HUES48 (cell line): ENCODE measurements around the gene CNTN4.

Experiments
- H3K27ac ChIP-seq: one replicate; pipeline ENCODE4 v1.7.0; 2013; ENCODE audit warnings: low read depth, low read length, inconsistent platforms
- H3K27me3 ChIP-seq: 2 replicates; pipeline ENCODE4 v1.6.1; 2013; ENCODE audit warnings: mild to moderate bottlenecking, low read length; ENCODE audit not compliant: control insufficient read depth, insufficient read depth
- H3K36me3 ChIP-seq: 2 replicates; pipeline ENCODE4 v1.6.1; 2013; ENCODE audit warnings: low read length; ENCODE audit not compliant: control insufficient read depth, insufficient read depth
- H3K4me1 ChIP-seq: 2 replicates; pipeline ENCODE4 v1.6.1; 2013; ENCODE audit warnings: mild to moderate bottlenecking, low read length; ENCODE audit not compliant: control insufficient read depth, insufficient read depth
- H3K4me3 ChIP-seq: 2 replicates; pipeline ENCODE4 v1.5.1; 2013; ENCODE audit warnings: mild to moderate bottlenecking, low read depth, low read length
- H3K9ac ChIP-seq: 2 replicates; pipeline ENCODE4 v1.6.1; 2013; ENCODE audit warnings: mild to moderate bottlenecking, low read depth, low read length, moderate library complexity
- H3K9me3 ChIP-seq: 2 replicates; pipeline ENCODE4 v1.6.1; 2013; ENCODE audit warnings: low read length; ENCODE audit not compliant: control insufficient read depth, insufficient read depth

The CNTN4 gene

DNA sequence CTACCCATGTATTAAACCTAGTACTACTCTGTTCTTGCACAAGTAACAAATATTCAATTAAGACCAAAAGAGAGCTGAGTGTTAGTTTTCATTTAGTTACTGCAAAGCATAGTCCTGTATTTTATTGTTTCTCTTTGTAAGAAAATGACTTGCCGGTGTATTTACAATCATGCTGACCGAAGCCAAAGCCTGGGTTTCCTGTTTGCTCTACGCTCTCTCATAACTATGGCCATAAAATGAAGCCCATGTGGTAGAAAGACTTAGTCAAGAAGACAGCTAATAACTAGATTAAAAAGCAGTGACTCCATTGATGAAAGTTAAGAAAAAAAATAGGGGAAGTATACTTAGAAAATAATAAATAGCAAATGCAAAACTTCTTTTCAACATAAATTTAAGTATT is 479.9 kb downstream of the CNTN4 start:
- Histone ChIP-seq H3K36me3 (no peaks in the 10 kb centered on the region), H3K27me3 (no peaks in the 10 kb centered on the region), H3K9me3 (no peaks in the 10 kb centered on the region), H3K4me3 (no peak overlapping the region), H3K9ac (no peak overlapping the region), H3K4me1 (no peaks in the 10 kb centered on the region), H3K27ac (no peak overlapping the region)

DNA sequence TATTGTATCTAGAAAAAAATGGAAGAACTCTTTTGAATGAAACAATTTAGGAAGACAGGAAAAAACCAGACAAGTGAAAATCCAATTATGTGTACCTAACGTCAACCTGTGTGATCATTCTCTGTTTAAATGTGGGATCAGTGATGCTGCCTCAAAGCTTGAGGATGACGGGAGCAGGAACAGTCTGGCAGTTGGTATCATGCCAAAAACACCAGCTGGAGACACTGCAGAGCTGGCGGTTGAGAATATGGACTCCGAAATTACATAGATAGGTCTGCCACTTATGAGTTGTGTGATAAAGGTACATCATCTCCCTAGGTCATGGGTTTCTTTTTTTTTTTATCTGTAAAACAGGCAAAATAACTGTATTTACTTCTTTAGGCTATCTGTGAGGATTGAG is 480.5 kb downstream of the CNTN4 start:
- no peaks in the 10 kb centered on the region for H3K9me3 ChIP-seq
- no peak overlapping the region for H3K9ac ChIP-seq
- no peaks in the 10 kb centered on the region for H3K27me3 ChIP-seq
- H3K36me3 ChIP-seq, result no peaks in the 10 kb centered on the region
- H3K4me3 ChIP-seq, result no peak overlapping the region
- no peaks in the 10 kb centered on the region for H3K4me1 ChIP-seq
- no peak overlapping the region for H3K27ac ChIP-seq

DNA sequence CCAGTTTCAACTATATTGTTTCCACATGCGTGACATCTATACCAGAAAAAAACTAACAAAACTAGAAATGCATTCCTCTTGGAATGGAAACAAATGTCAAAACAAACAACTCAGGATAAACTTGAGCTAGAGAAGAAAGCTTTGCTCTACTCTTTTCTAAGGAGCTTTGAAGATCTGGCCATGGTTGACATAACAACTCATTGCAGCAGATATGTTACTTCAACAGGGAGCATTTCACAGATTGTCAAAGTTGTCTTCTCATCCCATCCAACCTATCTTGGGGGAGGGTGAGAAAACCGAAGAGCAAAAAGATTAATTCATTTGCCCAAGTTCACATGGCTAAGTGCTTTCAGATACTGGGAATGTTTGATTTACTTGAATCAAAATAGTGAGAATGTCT is 484.4 kb downstream of the CNTN4 start:
- no peak overlapping the region for H3K9ac ChIP-seq
- H3K27ac ChIP-seq, result no peak overlapping the region
- H3K9me3 ChIP-seq, result no peaks in the 10 kb centered on the region
- H3K4me1 ChIP-seq, result no peaks in the 10 kb centered on the region
- H3K36me3 ChIP-seq, result no peaks in the 10 kb centered on the region
- H3K4me3 ChIP-seq, result no peak overlapping the region
- no peaks in the 10 kb centered on the region for H3K27me3 ChIP-seq

DNA sequence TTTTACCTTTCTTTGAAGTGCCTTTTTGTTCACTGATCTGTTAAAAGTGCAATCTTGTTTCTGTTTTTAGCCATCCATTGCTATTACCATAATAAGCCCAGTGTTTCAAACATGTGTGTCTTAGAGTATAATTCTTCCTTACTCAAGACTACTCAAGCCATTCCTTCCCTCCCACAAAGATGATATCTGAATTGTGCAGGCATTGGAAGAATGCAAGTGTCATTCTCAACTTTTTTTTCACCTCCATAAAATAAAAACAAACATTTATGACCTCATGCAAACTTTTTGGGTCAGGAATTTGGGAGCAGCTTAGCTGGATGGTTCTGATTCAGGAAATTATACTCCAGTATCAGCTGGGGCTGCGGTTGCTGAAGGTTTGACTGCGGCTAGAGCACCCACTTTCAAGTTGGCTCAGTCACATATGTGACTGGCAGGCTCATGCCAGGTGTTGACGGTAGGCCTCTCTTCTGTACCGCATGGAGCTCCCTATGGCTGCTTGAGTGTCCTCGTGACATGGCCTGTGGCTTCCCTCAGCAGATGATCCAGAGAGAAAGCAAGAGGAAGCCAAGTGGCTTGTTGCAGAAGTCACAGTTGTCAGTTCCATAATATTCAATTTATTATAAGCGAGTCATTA is 490.8 kb downstream of the CNTN4 start:
- Histone ChIP-seq H3K4me1 (no peaks in the 10 kb centered on the region), H3K36me3 (no peaks in the 10 kb centered on the region), H3K4me3 (no peak overlapping the region), H3K9me3 (no peaks in the 10 kb centered on the region), H3K27me3 (no peaks in the 10 kb centered on the region), H3K27ac (no peak overlapping the region), H3K9ac (no peak overlapping the region)

DNA sequence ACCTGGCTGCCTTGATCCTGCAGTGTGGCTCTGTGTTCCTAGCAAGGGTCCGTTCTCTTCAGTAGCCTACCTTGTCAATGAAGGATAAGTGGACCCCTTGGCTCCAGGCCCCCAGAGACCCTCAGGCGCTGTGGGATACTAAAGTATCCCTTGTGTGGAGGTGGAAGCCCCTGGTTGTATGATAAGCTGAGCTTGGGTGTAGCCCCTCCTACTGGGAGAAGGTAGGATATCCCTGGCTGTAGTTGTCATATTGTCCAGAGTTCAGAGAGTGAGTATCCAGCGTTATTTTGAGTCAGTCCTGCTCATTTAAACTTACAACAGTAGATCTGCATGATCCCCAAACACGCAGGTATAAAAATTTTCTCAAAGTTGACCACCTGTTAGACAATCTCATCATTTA is 496.8 kb downstream of the CNTN4 start:
- Histone ChIP-seq H3K9me3 (no peaks in the 10 kb centered on the region), H3K36me3 (no peaks in the 10 kb centered on the region), H3K4me1 (peaks cover 8% of the 10 kb centered on the region), H3K27me3 (no peaks in the 10 kb centered on the region), H3K27ac (no peak overlapping the region), H3K4me3 (no peak overlapping the region), H3K9ac (no peak overlapping the region)

DNA sequence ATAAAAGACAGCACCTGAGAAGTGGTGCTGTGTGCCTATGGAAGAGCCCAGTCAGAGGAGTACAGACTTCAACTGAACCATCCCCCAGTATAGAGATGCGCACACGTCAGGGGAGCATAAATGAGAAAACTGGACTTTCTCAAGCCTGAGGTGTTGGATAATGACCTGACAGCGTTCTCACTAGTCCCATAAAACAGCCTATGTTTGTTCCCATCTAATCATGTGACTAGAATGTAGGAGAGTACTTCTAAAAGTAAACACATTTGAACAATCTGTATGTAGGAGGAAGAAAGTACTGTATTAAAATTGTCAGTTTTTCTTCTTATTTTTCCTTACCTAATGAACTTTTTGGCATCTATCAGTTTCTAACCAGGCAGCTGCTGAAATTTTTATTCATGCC is 498.9 kb downstream of the CNTN4 start:
- no peak overlapping the region for H3K9ac ChIP-seq
- H3K9me3 ChIP-seq, result no peaks in the 10 kb centered on the region
- peaks cover 8% of the 10 kb centered on the region for H3K4me1 ChIP-seq
- H3K36me3 ChIP-seq, result no peaks in the 10 kb centered on the region
- H3K27ac ChIP-seq, result no peak overlapping the region
- H3K27me3 ChIP-seq, result no peaks in the 10 kb centered on the region
- H3K4me3 ChIP-seq, result no peak overlapping the region

DNA sequence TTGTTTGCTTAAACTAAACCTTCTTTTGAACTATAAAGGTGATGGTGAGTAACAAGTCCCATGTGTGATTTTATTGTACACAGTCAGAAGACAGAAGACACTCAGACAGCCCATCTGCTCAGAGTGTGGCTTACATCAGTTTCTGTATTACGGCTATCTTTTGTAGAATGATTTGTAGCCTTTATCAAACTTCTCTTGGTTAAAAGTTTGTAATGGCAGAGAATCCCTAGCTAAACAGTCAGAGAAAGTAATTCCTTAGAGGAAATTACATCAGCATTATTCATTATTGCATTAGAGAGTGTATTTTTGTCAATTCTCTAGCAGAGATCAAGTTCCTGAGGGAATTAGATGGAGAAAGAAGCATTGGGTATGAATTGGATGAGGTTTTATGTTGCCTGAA is 500.8 kb downstream of the CNTN4 start:
- H3K4me3 ChIP-seq, result no peak overlapping the region
- H3K9ac ChIP-seq, result no peak overlapping the region
- no peak overlapping the region for H3K27ac ChIP-seq
- H3K27me3 ChIP-seq, result no peaks in the 10 kb centered on the region
- H3K4me1 ChIP-seq, result peaks cover 8% of the 10 kb centered on the region
- H3K9me3 ChIP-seq, result no peaks in the 10 kb centered on the region
- no peaks in the 10 kb centered on the region for H3K36me3 ChIP-seq

DNA sequence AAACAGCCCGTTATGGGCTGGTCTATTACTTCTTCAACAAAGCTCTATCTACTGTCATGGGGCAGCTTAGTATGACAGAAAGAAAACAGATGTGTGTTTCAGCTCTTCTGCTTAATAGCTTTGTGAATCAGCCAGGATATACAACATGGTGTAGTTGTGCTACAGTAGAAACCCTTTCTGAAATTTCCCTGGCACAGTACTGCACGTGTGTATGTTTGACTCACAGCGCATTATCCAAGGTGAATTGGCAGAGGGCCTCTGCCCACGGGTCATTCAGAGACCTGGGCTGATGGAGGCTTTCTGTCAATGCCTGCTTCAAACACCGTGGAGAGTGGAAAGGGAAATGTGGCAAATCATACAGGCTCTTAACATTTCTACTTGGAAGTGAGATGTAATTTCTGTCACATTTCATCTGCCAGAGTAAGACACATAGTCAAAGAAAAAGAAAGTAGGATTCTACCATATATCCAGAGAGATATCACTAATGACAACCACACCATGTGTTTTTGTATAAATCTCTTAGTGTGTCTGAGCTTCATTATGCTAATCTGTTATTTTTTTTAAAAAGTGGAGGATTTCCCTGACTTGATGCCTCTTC is 505.1 kb downstream of the CNTN4 start:
- Histone ChIP-seq H3K9me3 (no peaks in the 10 kb centered on the region), H3K4me3 (no peak overlapping the region), H3K36me3 (no peaks in the 10 kb centered on the region), H3K27ac (no peak overlapping the region), H3K4me1 (no peaks in the 10 kb centered on the region), H3K9ac (no peak overlapping the region), H3K27me3 (no peaks in the 10 kb centered on the region)

DNA sequence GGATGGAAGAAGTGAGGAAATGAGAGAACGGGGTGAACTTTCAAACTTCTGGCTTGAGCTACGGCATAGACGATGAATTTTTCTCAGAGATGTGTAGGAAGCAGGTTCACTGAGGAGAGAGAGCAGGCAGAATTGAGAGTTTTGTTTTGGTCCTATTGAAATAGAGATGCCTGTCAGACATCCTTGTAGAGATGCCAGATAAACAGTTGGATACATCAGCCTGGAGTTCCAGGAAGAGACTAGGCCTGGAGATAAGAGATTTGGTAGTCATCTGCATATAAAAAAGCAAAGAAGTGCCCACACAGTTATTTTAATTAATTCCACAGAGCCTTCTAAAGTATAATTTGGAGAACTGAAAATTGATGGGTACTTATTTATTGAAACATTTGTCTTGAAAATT is 515.9 kb downstream of the CNTN4 start:
- no peak overlapping the region for H3K27ac ChIP-seq
- no peak overlapping the region for H3K4me3 ChIP-seq
- no peak overlapping the region for H3K9ac ChIP-seq
- H3K4me1 ChIP-seq, result 0 out of 2 replicates have a peak, but pooled peaks cover 5% of the 10 kb centered on the region
- no peaks in the 10 kb centered on the region for H3K36me3 ChIP-seq
- H3K27me3 ChIP-seq, result no peaks in the 10 kb centered on the region
- H3K9me3 ChIP-seq, result no peaks in the 10 kb centered on the region

DNA sequence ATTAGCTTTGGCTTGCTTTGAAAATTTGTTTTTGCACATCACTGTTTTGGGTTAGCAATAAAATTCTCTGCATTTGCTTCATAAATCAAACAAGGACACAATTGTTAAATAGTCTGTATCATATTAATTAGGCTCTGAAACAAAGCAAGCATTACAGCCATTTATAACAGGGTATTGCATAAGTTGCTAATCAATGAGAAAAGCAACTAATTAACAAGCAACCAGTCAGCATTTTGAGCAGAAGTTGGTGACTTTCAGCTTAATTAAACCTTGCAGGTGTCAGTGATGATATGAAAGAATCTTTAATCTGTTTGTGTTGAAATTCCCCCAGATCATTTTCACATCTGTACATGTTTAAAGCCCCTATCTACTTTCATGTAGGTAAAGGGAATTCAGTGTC is 516.4 kb downstream of the CNTN4 start:
- H3K9me3 ChIP-seq, result no peaks in the 10 kb centered on the region
- H3K4me3 ChIP-seq, result no peak overlapping the region
- H3K27me3 ChIP-seq, result no peaks in the 10 kb centered on the region
- no peak overlapping the region for H3K27ac ChIP-seq
- H3K9ac ChIP-seq, result no peak overlapping the region
- 0 out of 2 replicates have a peak, but pooled peaks cover 5% of the 10 kb centered on the region for H3K4me1 ChIP-seq
- no peaks in the 10 kb centered on the region for H3K36me3 ChIP-seq

DNA sequence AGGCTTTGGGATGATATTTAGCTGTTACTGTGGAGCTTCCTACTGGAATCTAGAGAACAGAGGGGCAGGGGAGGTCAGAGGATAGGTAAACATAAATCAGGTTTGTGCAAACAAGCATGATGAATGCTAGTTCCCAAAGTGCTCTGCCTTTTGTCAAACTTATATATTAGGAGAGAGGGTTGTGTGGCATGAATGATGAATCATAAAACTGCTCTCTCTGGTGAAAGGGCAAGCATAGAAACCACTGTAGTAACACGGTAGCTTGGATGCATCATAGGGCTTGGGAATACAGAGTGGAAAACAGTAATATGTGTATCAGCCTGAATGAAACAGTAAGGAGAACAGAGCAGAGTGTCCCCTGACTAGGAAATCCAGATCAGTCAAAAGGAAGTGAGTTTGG is 524.8 kb downstream of the CNTN4 start:
- no peaks in the 10 kb centered on the region for H3K36me3 ChIP-seq
- H3K9ac ChIP-seq, result no peak overlapping the region
- H3K27ac ChIP-seq, result no peak overlapping the region
- no peak overlapping the region for H3K4me3 ChIP-seq
- no peaks in the 10 kb centered on the region for H3K4me1 ChIP-seq
- no peaks in the 10 kb centered on the region for H3K27me3 ChIP-seq
- no peaks in the 10 kb centered on the region for H3K9me3 ChIP-seq
